SU-DHL-6 (cell line): ENCODE data around the gene TSPAN13.

Source experiments
- CTCF ChIP-seq: fragments of 200-600 bp; sonication (generic); IDR thresholded peaks from one replicate; pipeline ENCODE4 v1.5.1; 2017; ENCODE audit warnings: antibody characterized with exemption, mild to moderate bottlenecking, low read length, moderate library complexity; ENCODE audit not compliant: insufficient read depth, poor library complexity, severe bottlenecking
- EZH2phosphoT487 ChIP-seq: fragments of 200-600 bp; sonication (generic), shearing (Covaris generic); conservative IDR thresholded peaks from 2 replicates; pipeline ENCODE4 v1.6.1; 2018; ENCODE audit warnings: mild to moderate bottlenecking, antibody characterized with exemption, low read length, moderate library complexity, mixed read lengths

GRCh38 chr7:16747102-16747501 lies 6.5 kb upstream of the TSPAN13 start:
- TF ChIP-seq CTCF (no peak), EZH2phosphoT487 (no peak)
